ENCODE data around the gene ANTXR2.

GRCh38 chr4:80096175-80096850 is 23.3 kb upstream of the ANTXR2 start:
- TF ChIP-seq, protein P1, sequence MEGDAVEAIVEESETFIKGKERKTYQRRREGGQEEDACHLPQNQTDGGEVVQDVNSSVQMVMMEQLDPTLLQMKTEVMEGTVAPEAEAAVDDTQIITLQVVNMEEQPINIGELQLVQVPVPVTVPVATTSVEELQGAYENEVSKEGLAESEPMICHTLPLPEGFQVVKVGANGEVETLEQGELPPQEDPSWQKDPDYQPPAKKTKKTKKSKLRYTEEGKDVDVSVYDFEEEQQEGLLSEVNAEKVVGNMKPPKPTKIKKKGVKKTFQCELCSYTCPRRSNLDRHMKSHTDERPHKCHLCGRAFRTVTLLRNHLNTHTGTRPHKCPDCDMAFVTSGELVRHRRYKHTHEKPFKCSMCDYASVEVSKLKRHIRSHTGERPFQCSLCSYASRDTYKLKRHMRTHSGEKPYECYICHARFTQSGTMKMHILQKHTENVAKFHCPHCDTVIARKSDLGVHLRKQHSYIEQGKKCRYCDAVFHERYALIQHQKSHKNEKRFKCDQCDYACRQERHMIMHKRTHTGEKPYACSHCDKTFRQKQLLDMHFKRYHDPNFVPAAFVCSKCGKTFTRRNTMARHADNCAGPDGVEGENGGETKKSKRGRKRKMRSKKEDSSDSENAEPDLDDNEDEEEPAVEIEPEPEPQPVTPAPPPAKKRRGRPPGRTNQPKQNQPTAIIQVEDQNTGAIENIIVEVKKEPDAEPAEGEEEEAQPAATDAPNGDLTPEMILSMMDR (conservative IDR thresholded peaks at IDR 0.05 in 1 of 2, IDR thresholded peaks at IDR 0.05 in 1 of 2; ENCODE audit: low read depth in 1 of 2, low read length in 2 of 2): no peak
- TF ChIP-seq EZH2 (IDR thresholded peaks at IDR 0.05; ENCODE audit: low read length, missing control alignments): no peak

Measured in fibroblast of lung (primary cell).